ENCODE data around the gene NT5E.
"Not testable (repeated sequence)": the region's sequence is repeated elsewhere in the genome, so short reads cannot be mapped to it uniquely, and the experiment has no call there.

Gene NT5E

GRCh38 chr6:85482905-85483700, 33.2 kb downstream of the NT5E start:
- ATAC-seq (peak; percentile 87), DNase-seq (ENCODE audit: low spot score in 2 of 2) (peak; percentile 86 to 93)
- no peak overlapping the region for H3K4me3 Mint-ChIP-seq
- no peak overlapping the region for H3K27ac Mint-ChIP-seq
- peaks cover 5% of the 10 kb centered on the region for H3K36me3 Mint-ChIP-seq
- peaks cover 14% of the 10 kb centered on the region for H3K4me1 Mint-ChIP-seq
- H3K9me3 Mint-ChIP-seq = no peaks in the 10 kb centered on the region

- no peak overlapping the region for H3K4me3 Mint-ChIP-seq
- no peaks in the 10 kb centered on the region for H3K9me3 Mint-ChIP-seq
- peaks cover 5% of the 10 kb centered on the region for H3K36me3 Mint-ChIP-seq
Measured at GRCh38 chr6:85483846-85484245, 34.0 kb downstream of the NT5E start.

DNA sequence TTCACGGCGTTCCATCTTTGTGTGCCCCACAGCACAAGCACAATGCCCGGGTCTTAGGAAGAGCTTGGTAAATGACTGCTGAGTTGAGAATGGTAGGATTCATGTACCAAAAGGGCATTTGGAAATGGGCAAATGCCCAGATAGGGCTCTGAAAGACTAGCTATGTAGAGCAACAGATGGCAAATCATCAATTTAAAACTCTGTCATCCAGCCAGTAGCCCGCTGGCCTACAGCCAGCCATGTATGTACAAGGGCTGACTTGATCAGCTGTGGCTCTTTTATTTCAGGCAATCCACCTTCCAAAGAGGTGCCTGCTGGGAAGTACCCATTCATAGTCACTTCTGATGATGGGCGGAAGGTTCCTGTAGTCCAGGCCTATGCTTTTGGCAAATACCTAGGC, 35.1 kb downstream of the NT5E start:
- no peak overlapping the region for H3K4me3 Mint-ChIP-seq

More at GRCh38 chr6:85483846-85484245, 34.0 kb downstream of the NT5E start:
- Mint-ChIP-seq H3K27ac (no peak overlapping the region), H3K4me1 (peaks cover 14% of the 10 kb centered on the region)
- DNase-seq (ENCODE audit: low spot score in 2 of 2) = no peak
- no peak for ATAC-seq

DNA sequence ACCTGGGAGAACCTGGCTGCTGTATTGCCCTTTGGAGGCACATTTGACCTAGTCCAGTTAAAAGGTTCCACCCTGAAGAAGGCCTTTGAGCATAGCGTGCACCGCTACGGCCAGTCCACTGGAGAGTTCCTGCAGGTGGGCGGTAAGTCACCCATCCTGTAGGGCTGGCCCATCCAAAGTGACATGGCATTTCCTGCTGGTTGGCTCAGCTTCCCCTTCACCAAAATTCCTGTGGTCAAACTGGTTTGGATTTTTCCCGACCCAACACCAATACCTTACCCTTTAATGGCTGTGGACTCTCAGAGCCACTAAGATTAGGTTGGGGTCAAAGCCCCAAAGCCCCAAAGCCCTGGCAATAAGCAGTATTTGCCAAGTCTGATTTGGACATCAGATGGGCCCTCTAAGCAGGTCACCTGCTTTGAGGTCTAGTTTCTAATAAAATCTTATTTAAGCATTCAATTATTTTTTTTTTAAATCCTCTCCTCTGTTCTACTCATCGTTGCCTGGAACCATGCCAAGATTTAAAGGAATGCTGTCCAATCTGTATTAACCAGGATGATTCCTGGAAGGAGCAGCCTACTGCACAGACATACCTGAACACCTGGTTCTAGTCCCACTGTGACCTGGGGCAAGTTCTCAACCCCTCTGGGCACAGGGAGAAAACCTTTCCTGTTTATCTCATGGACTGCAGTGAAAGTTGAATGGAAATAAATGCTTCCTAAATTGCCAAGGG, 40.8 kb downstream of the NT5E start:
- H3K4me3 Mint-ChIP-seq = no peak overlapping the region
- H3K9me3 Mint-ChIP-seq = no peaks in the 10 kb centered on the region
- H3K4me1 Mint-ChIP-seq = no peaks in the 10 kb centered on the region
- peaks cover 5% of the 10 kb centered on the region for H3K36me3 Mint-ChIP-seq
- DNase-seq (ENCODE audit: low spot score in 2 of 2) (no peak), ATAC-seq (no peak)
- H3K27ac Mint-ChIP-seq = no peak overlapping the region

More for the DNA sequence above, 35.1 kb downstream of the NT5E start:
- DNase-seq (ENCODE audit: low spot score in 2 of 2) (no peak), ATAC-seq (no peak)
- Mint-ChIP-seq H3K36me3 (peaks cover 5% of the 10 kb centered on the region), H3K4me1 (peaks cover 14% of the 10 kb centered on the region), H3K9me3 (no peaks in the 10 kb centered on the region), H3K27ac (no peak overlapping the region)

GRCh38 chr6:85493389-85493788, 43.5 kb downstream of the NT5E start:
- Mint-ChIP-seq H3K36me3 (peaks cover 12% of the 10 kb centered on the region), H3K27ac (no peak overlapping the region), H3K9me3 (peaks cover 10% of the 10 kb centered on the region), H3K4me3 (no peak overlapping the region), H3K4me1 (peaks cover 25% of the 10 kb centered on the region)
- no peak for ATAC-seq
- no peak for DNase-seq (ENCODE audit: low spot score in 2 of 2)

DNA sequence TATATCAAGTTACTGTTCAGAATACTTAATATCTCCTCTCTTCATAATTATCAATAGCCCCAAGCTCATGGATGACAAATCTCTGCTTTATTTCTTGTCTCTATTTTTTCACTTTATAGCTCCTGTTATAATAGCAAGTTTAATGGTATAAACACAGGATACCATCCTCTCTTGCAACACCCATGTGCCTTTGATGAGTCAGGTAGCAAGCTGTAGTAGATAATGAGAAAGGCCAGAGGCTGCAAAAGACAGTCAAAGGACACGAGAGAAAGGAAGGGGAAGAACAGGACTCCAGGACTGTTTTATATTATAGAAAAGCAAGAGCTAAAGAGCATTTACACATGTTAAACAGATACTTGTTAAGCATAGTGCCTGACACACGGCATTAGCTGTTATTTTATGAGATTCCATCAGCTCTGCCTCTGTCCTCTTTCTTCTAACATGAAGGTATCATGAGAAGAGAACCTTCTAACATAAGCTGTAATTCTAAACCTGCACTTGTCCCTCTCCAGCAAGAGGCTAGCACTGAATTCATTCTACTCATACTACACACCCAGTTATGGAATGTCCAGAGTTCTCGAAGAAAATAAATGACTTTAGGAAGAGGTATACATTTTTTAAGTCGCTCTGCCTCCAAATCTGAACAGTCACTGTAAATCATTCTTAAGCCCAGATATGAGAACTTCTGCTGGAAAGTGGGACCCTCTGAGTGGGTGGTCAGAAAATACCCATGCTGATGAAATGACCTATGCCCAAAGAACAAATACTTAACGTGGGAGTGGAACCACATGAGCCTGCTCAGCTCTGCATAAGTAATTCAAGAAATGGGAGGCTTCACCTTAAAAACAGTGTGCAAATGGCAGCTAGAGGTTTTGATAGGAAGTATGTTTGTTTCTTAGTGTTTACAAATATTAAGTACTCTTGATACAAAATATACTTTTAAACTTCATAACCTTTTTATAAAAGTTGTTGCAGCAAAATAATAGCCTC, 45.0 kb downstream of the NT5E start:
- H3K4me1 Mint-ChIP-seq = peaks cover 37% of the 10 kb centered on the region
- no peak overlapping the region for H3K4me3 Mint-ChIP-seq
- DNase-seq (ENCODE audit: low spot score in 2 of 2) = no peak
- ATAC-seq = no peak
- H3K9me3 Mint-ChIP-seq = peaks cover 10% of the 10 kb centered on the region
- peaks cover 12% of the 10 kb centered on the region for H3K36me3 Mint-ChIP-seq
- peak overlapping the region; percentile 22 for H3K27ac Mint-ChIP-seq

- H3K27ac Mint-ChIP-seq = peak overlapping the region; percentile 71
- ATAC-seq (peak; percentile 91), DNase-seq (ENCODE audit: low spot score in 2 of 2) (no peak)
- peak overlapping the region; percentile 12 for H3K4me3 Mint-ChIP-seq
- peaks cover 37% of the 10 kb centered on the region for H3K4me1 Mint-ChIP-seq
- H3K9me3 Mint-ChIP-seq = peaks cover 10% of the 10 kb centered on the region
- peaks cover 12% of the 10 kb centered on the region for H3K36me3 Mint-ChIP-seq
Measured at GRCh38 chr6:85496009-85496579, 46.2 kb downstream of the NT5E start.

- Mint-ChIP-seq H3K9me3 (peaks cover 10% of the 10 kb centered on the region), H3K27ac (peak overlapping the region; percentile 71), H3K4me3 (no peak overlapping the region), H3K4me1 (peaks cover 37% of the 10 kb centered on the region), H3K36me3 (peaks cover 12% of the 10 kb centered on the region)
- peak; percentile 60 for ATAC-seq
- DNase-seq (ENCODE audit: low spot score in 2 of 2) = no peak
Measured at GRCh38 chr6:85496856-85497255, 47.0 kb downstream of the NT5E start.

DNA sequence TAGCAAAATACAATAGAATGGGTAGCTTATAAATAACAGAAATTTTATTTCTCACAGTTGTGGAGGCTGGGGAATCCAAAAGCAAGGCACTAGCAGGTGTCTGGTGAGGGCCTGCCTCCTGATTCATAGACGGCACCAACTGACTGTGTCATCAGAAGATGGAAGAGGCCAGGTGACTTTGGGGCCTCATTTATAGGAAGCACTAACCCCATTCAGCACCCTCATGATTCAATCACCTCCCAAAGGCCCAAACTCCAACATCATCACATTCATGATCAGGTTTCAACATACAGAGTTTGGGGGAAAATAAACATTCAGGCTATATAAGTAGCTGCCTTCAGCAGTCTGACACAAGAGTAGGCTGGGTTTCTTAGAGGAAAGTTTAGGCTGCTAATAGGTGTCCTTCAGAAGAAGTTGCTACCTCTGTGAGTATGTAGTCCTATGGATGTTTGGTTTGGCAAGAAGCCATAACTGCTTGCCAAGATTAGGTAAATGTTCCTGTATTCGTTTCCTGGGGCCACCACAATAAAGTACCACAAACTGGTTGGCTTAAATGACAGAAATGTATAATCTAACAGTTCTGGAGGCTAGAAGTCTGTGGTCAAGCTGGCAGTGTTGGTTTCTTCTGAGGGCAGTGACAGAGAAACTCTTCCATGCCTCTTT, 48.8 kb downstream of the NT5E start:
- H3K9me3 Mint-ChIP-seq = peaks cover 10% of the 10 kb centered on the region
- H3K36me3 Mint-ChIP-seq = peaks cover 17% of the 10 kb centered on the region
- ATAC-seq (peak; percentile 49), DNase-seq (ENCODE audit: low spot score in 2 of 2) (no peak)
- no peak overlapping the region for H3K27ac Mint-ChIP-seq
- peaks cover 37% of the 10 kb centered on the region for H3K4me1 Mint-ChIP-seq
- H3K4me3 Mint-ChIP-seq = no peak overlapping the region

GRCh38 chr6:85506441-85507093, 56.7 kb downstream of the NT5E start:
- H3K9me3 Mint-ChIP-seq = no peaks in the 10 kb centered on the region
- ATAC-seq (peak; percentile 96), DNase-seq (ENCODE audit: low spot score in 2 of 2) (peak in 1 of 2 donors; percentile 73)
- H3K4me1 Mint-ChIP-seq = peaks cover 10% of the 10 kb centered on the region
- peaks cover 58% of the 10 kb centered on the region for H3K36me3 Mint-ChIP-seq
- H3K27ac Mint-ChIP-seq = peak overlapping the region; percentile 82
- H3K4me3 Mint-ChIP-seq = no peak overlapping the region

DNA sequence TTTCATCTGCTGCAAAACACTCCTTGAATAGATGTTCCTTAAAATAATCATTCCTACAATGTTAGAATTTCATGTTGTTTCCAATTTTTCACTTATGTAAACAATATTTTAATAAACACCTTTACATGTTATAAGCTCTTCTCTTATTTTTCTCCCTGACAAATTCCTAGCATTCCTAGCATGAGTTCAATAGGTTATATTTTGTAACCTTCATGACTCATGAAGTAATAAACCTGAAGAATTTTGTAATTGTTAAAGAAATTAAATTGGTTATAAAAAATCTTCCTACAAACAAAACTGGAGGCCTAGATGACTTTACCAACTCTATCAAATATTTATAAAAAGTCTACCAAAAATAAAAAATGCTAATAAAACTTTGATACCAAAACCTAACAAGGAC, 66.3 kb downstream of the NT5E start:
- Mint-ChIP-seq H3K4me3 (no peak overlapping the region), H3K36me3 (peaks cover 88% of the 10 kb centered on the region), H3K27ac (no peak overlapping the region), H3K9me3 (no peaks in the 10 kb centered on the region), H3K4me1 (no peaks in the 10 kb centered on the region)
- ATAC-seq = no peak
- DNase-seq (ENCODE audit: low spot score in 2 of 2) = no peak

DNA sequence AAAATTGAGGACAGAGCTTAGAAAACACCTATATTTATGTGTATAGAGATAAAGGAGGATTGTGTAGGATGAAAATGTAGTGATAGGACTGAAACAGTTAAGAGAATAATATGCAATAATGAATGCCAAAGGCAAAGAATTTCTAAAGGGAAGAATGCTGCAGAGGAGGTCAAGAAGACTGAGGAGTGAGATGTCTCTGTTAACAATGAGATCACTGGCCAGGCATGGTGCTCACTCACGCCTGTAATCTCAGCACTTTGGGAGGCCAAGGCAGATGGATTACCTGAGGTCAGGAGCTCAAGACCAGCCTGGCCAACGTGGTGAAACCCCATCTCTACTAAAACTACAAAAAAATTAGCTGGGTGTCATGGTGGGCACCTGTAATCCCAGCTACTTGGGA, 74.4 kb downstream of the NT5E start:
- H3K4me3 Mint-ChIP-seq; H3K27ac Mint-ChIP-seq; DNase-seq (ENCODE audit: low spot score in 2 of 2); ATAC-seq; H3K9me3 Mint-ChIP-seq; H3K4me1 Mint-ChIP-seq: not testable (repeated sequence)
- H3K36me3 Mint-ChIP-seq = peaks cover 85% of the 10 kb centered on the region

DNA sequence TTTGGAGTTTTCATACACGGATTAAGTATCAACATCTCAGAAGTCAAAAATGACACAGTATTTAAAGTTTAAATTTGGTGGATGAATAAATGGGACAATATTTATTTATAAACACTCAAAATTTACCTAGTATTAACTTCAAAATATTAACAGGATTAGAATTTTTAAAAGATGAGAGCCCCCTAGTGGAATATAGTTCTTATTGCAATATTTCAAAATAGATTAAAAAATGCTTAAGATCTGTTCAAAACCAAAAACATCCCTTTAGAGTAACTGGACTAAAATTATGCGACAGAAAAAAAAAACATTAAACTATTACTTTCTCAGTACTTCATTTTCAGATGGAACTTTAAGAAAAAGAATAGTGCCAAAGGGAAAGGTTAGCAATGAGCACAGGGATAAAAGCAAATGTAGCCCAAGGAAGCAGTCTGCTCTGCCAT, 87.2 kb downstream of the NT5E start:
- DNase-seq (ENCODE audit: low spot score in 2 of 2) (no peak), ATAC-seq (no peak)
- Mint-ChIP-seq H3K4me3 (no peak overlapping the region), H3K4me1 (no peaks in the 10 kb centered on the region), H3K36me3 (peaks cover 77% of the 10 kb centered on the region), H3K27ac (no peak overlapping the region), H3K9me3 (no peaks in the 10 kb centered on the region)

DNA sequence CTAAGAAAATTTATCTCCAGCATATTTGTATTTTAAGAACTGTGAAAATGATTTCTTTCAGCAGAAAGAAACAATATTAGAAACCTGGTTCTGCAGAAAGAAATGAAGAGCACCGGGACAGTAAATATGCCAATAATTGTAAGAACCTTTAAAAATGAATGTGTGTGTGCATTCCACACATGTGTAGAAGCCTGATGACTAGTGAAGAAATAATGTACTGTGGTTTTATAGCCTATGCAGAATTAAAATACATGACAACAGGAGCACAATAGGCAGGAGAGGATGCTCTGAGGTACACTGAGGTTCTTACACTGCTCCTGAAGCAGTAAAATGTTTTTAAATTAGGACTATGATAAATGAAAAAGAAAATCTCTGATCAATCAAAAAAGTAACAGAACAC, 94.9 kb downstream of the NT5E start:
- peaks cover 3% of the 10 kb centered on the region for H3K9me3 Mint-ChIP-seq
- DNase-seq (ENCODE audit: low spot score in 2 of 2) (no peak), ATAC-seq (no peak)
- no peaks in the 10 kb centered on the region for H3K4me1 Mint-ChIP-seq
- H3K27ac Mint-ChIP-seq = peak overlapping the region; percentile 38
- H3K4me3 Mint-ChIP-seq = no peak overlapping the region
- H3K36me3 Mint-ChIP-seq = peaks cover 85% of the 10 kb centered on the region

All from stimulated activated effector memory CD8-positive, alpha-beta T cell treated with anti-CD3 and anti-CD28 coated beads, Interleukin-12 subunit alpha, Interleukin-12 subunit beta, amount 100 ng/mL, for 72 hours (primary cell).